Measurements from ENCODE around the gene GRIK3. TPM values are rescaled to one million over a fixed set of nuclear protein-coding genes. Genes with fewer than 3 reads are reported as not detected.

GRIK3 gene
- total RNA-seq, 1 experiment from 2014 or later = not detected

GRCh38 chr1:36948606-36949005 lies 85.7 kb downstream of the GRIK3 start:
- Histone ChIP-seq H3K9ac (ENCODE audit: low read length) (no peak overlapping the region), H4K20me1 (ENCODE audit: insufficient read depth, low read depth, low read length) (no peaks in the 10 kb centered on the region), H3K79me2 (ENCODE audit: low read length) (no peaks in the 10 kb centered on the region), H2AFZ (ENCODE audit: low read length) (no peak overlapping the region), H3K4me3 (ENCODE audit: low read length) (no peak overlapping the region), H3K27me3 (ENCODE audit: low read length) (no peaks in the 10 kb centered on the region), H3K4me1 (ENCODE audit: low read length) (peaks cover 10% of the 10 kb centered on the region), H3K9me2 (replicated peaks; ENCODE audit: insufficient read depth, low read length) (no peaks in the 10 kb centered on the region), H3K9me3 (ENCODE audit: low read length) (no peaks in the 10 kb centered on the region), H3K36me3 (ENCODE audit: insufficient read depth, low read length) (no peaks in the 10 kb centered on the region), H3K4me2 (ENCODE audit: low read depth, low read length, poor library complexity, severe bottlenecking) (no peak overlapping the region), H3K27ac (ENCODE audit: low read length) (no peak overlapping the region)
- DNase-seq = no peak

GRCh38 chr1:36948147-36948546 lies 86.2 kb downstream of the GRIK3 start:
- no peaks in the 10 kb centered on the region for H3K27me3 ChIP-seq (ENCODE audit: low read length)
- H3K4me3 ChIP-seq (ENCODE audit: low read length) = no peak overlapping the region
- H4K20me1 ChIP-seq (ENCODE audit: insufficient read depth, low read depth, low read length) = no peaks in the 10 kb centered on the region
- H3K9me3 ChIP-seq (ENCODE audit: low read length) = no peaks in the 10 kb centered on the region
- no peaks in the 10 kb centered on the region for H3K79me2 ChIP-seq (ENCODE audit: low read length)
- H3K9ac ChIP-seq (ENCODE audit: low read length) = no peak overlapping the region
- no peak overlapping the region for H2AFZ ChIP-seq (ENCODE audit: low read length)
- peaks cover 10% of the 10 kb centered on the region for H3K4me1 ChIP-seq (ENCODE audit: low read length)
- H3K4me2 ChIP-seq (ENCODE audit: low read depth, low read length, poor library complexity, severe bottlenecking) = no peak overlapping the region
- no peaks in the 10 kb centered on the region for H3K9me2 ChIP-seq (replicated peaks; ENCODE audit: insufficient read depth, low read length)
- H3K27ac ChIP-seq (ENCODE audit: low read length) = no peak overlapping the region
- no peak for DNase-seq
- H3K36me3 ChIP-seq (ENCODE audit: insufficient read depth, low read length) = no peaks in the 10 kb centered on the region

- Histone ChIP-seq H3K36me3 (ENCODE audit: insufficient read depth, low read length) (no peaks in the 10 kb centered on the region), H2AFZ (ENCODE audit: low read length) (no peak overlapping the region), H3K27ac (ENCODE audit: low read length) (no peak overlapping the region), H3K27me3 (ENCODE audit: low read length) (no peaks in the 10 kb centered on the region), H3K4me1 (ENCODE audit: low read length) (peaks cover 10% of the 10 kb centered on the region), H3K9ac (ENCODE audit: low read length) (no peak overlapping the region), H4K20me1 (ENCODE audit: insufficient read depth, low read depth, low read length) (no peaks in the 10 kb centered on the region), H3K9me2 (replicated peaks; ENCODE audit: insufficient read depth, low read length) (no peaks in the 10 kb centered on the region), H3K79me2 (ENCODE audit: low read length) (no peaks in the 10 kb centered on the region), H3K4me2 (ENCODE audit: low read depth, low read length, poor library complexity, severe bottlenecking) (no peak overlapping the region), H3K4me3 (ENCODE audit: low read length) (no peak overlapping the region), H3K9me3 (ENCODE audit: low read length) (no peaks in the 10 kb centered on the region)
- DNase-seq = no peak
Measured at GRCh38 chr1:36947384-36947783, 86.9 kb downstream of the GRIK3 start.

GRCh38 chr1:36944883-36945282 lies 89.4 kb downstream of the GRIK3 start:
- no peaks in the 10 kb centered on the region for H3K9me2 ChIP-seq (replicated peaks; ENCODE audit: insufficient read depth, low read length)
- H3K9ac ChIP-seq (ENCODE audit: low read length) = no peak overlapping the region
- no peak overlapping the region for H3K4me3 ChIP-seq (ENCODE audit: low read length)
- no peaks in the 10 kb centered on the region for H3K79me2 ChIP-seq (ENCODE audit: low read length)
- no peaks in the 10 kb centered on the region for H3K36me3 ChIP-seq (ENCODE audit: insufficient read depth, low read length)
- H3K27me3 ChIP-seq (ENCODE audit: low read length) = no peaks in the 10 kb centered on the region
- no peak overlapping the region for H3K27ac ChIP-seq (ENCODE audit: low read length)
- no peak for DNase-seq
- no peak overlapping the region for H2AFZ ChIP-seq (ENCODE audit: low read length)
- H3K4me2 ChIP-seq (ENCODE audit: low read depth, low read length, poor library complexity, severe bottlenecking) = no peak overlapping the region
- no peaks in the 10 kb centered on the region for H4K20me1 ChIP-seq (ENCODE audit: insufficient read depth, low read depth, low read length)
- no peaks in the 10 kb centered on the region for H3K4me1 ChIP-seq (ENCODE audit: low read length)
- no peaks in the 10 kb centered on the region for H3K9me3 ChIP-seq (ENCODE audit: low read length)

- Histone ChIP-seq H3K36me3 (ENCODE audit: insufficient read depth, low read length) (no peaks in the 10 kb centered on the region), H3K9ac (ENCODE audit: low read length) (no peak overlapping the region), H2AFZ (ENCODE audit: low read length) (no peak overlapping the region), H3K9me2 (replicated peaks; ENCODE audit: insufficient read depth, low read length) (no peaks in the 10 kb centered on the region), H3K27me3 (ENCODE audit: low read length) (no peaks in the 10 kb centered on the region), H3K4me1 (ENCODE audit: low read length) (no peaks in the 10 kb centered on the region), H3K9me3 (ENCODE audit: low read length) (no peaks in the 10 kb centered on the region), H3K4me2 (ENCODE audit: low read depth, low read length, poor library complexity, severe bottlenecking) (no peak overlapping the region), H4K20me1 (ENCODE audit: insufficient read depth, low read depth, low read length) (no peaks in the 10 kb centered on the region), H3K79me2 (ENCODE audit: low read length) (no peaks in the 10 kb centered on the region), H3K27ac (ENCODE audit: low read length) (no peak overlapping the region), H3K4me3 (ENCODE audit: low read length) (no peak overlapping the region)
- DNase-seq = no peak
Measured at GRCh38 chr1:36942148-36942547, 92.2 kb downstream of the GRIK3 start.

- Histone ChIP-seq H3K4me1 (ENCODE audit: low read length) (no peaks in the 10 kb centered on the region), H3K79me2 (ENCODE audit: low read length) (no peaks in the 10 kb centered on the region), H3K9me2 (replicated peaks; ENCODE audit: insufficient read depth, low read length) (no peaks in the 10 kb centered on the region), H3K9me3 (ENCODE audit: low read length) (no peaks in the 10 kb centered on the region), H2AFZ (ENCODE audit: low read length) (no peak overlapping the region), H3K27me3 (ENCODE audit: low read length) (no peaks in the 10 kb centered on the region), H3K9ac (ENCODE audit: low read length) (no peak overlapping the region), H3K4me3 (ENCODE audit: low read length) (no peak overlapping the region), H3K27ac (ENCODE audit: low read length) (no peak overlapping the region), H4K20me1 (ENCODE audit: insufficient read depth, low read depth, low read length) (no peaks in the 10 kb centered on the region), H3K36me3 (ENCODE audit: insufficient read depth, low read length) (no peaks in the 10 kb centered on the region), H3K4me2 (ENCODE audit: low read depth, low read length, poor library complexity, severe bottlenecking) (no peak overlapping the region)
- DNase-seq = no peak
Measured at GRCh38 chr1:36941316-36941978, 92.9 kb downstream of the GRIK3 start.

GRCh38 chr1:36938819-36939218 lies 95.5 kb downstream of the GRIK3 start:
- H2AFZ ChIP-seq (ENCODE audit: low read length) = no peak overlapping the region
- H3K4me2 ChIP-seq (ENCODE audit: low read depth, low read length, poor library complexity, severe bottlenecking) = no peak overlapping the region
- no peaks in the 10 kb centered on the region for H3K9me2 ChIP-seq (replicated peaks; ENCODE audit: insufficient read depth, low read length)
- no peak overlapping the region for H3K4me3 ChIP-seq (ENCODE audit: low read length)
- DNase-seq = no peak
- H3K27me3 ChIP-seq (ENCODE audit: low read length) = no peaks in the 10 kb centered on the region
- no peaks in the 10 kb centered on the region for H3K9me3 ChIP-seq (ENCODE audit: low read length)
- H4K20me1 ChIP-seq (ENCODE audit: insufficient read depth, low read depth, low read length) = no peaks in the 10 kb centered on the region
- H3K9ac ChIP-seq (ENCODE audit: low read length) = no peak overlapping the region
- H3K79me2 ChIP-seq (ENCODE audit: low read length) = no peaks in the 10 kb centered on the region
- no peak overlapping the region for H3K27ac ChIP-seq (ENCODE audit: low read length)
- no peaks in the 10 kb centered on the region for H3K36me3 ChIP-seq (ENCODE audit: insufficient read depth, low read length)
- H3K4me1 ChIP-seq (ENCODE audit: low read length) = no peaks in the 10 kb centered on the region

- Histone ChIP-seq H3K9me3 (ENCODE audit: low read length) (no peaks in the 10 kb centered on the region), H3K27me3 (ENCODE audit: low read length) (no peaks in the 10 kb centered on the region), H3K9me2 (replicated peaks; ENCODE audit: insufficient read depth, low read length) (no peaks in the 10 kb centered on the region), H3K4me1 (ENCODE audit: low read length) (no peaks in the 10 kb centered on the region), H3K27ac (ENCODE audit: low read length) (no peak overlapping the region), H3K36me3 (ENCODE audit: insufficient read depth, low read length) (no peaks in the 10 kb centered on the region), H3K4me2 (ENCODE audit: low read depth, low read length, poor library complexity, severe bottlenecking) (no peak overlapping the region), H2AFZ (ENCODE audit: low read length) (no peak overlapping the region), H3K79me2 (ENCODE audit: low read length) (no peaks in the 10 kb centered on the region), H3K4me3 (ENCODE audit: low read length) (no peak overlapping the region), H4K20me1 (ENCODE audit: insufficient read depth, low read depth, low read length) (no peaks in the 10 kb centered on the region), H3K9ac (ENCODE audit: low read length) (no peak overlapping the region)
- no peak for DNase-seq
Measured at GRCh38 chr1:36937371-36937770, 96.9 kb downstream of the GRIK3 start.
